ENCODE measurements around the gene ANAPC15.

Gene ANAPC15

GRCh38 chr11:72088076-72088808 lies 24.3 kb downstream of the ANAPC15 start:
- H3K27ac ChIP-seq, result no peak overlapping the region
- no peaks in the 10 kb centered on the region for H3K27me3 ChIP-seq
- no peaks in the 10 kb centered on the region for H3K9me3 ChIP-seq
- peaks cover 0 to 9% (median 3%) of the 10 kb centered on the region in 4 donors for H3K4me1 ChIP-seq
- H3K4me3 ChIP-seq, result no peak overlapping the region
- no peak for TF ChIP-seq CTCF (IDR thresholded peaks at IDR 0.05)
- intact Hi-C loops (cut with DNase I; ENCODE audit: low total_unique reads), result loop anchor here (5.0 kb wide), 1 partner anchor 61 kb away; no protein-coding TSS in a partner anchor
- peaks cover 0 to 39% (median 14%) of the 10 kb centered on the region in 3 donors for H3K36me3 ChIP-seq
- no peak for DNase-seq

- Histone ChIP-seq H3K36me3 (peaks cover 0 to 37% (median 14%) of the 10 kb centered on the region in 3 donors), H3K27me3 (no peaks in the 10 kb centered on the region), H3K4me1 (peaks cover 0 to 12% (median 7%) of the 10 kb centered on the region in 4 donors), H3K9me3 (no peaks in the 10 kb centered on the region), H3K27ac (no peak overlapping the region), H3K4me3 (no peak overlapping the region)
- DNase-seq, result no peak
- TF ChIP-seq CTCF (IDR thresholded peaks at IDR 0.05), result no peak
- intact Hi-C loops (cut with DNase I; ENCODE audit: low total_unique reads), result loop anchor here (5.0 kb wide), 1 partner anchor 58 kb away; no protein-coding TSS in a partner anchor
These were observed 26.7 kb downstream of the ANAPC15 start for GRCh38 chr11:72085621-72086351.

GRCh38 chr11:72084965-72085364 lies 27.5 kb downstream of the ANAPC15 start:
- Histone ChIP-seq H3K27ac (no peak overlapping the region), H3K36me3 (peaks cover 0 to 29% (median 13%) of the 10 kb centered on the region in 3 donors), H3K4me1 (peaks cover 0 to 12% (median 7%) of the 10 kb centered on the region in 4 donors), H3K4me3 (no peak overlapping the region), H3K27me3 (no peaks in the 10 kb centered on the region), H3K9me3 (no peaks in the 10 kb centered on the region)
- no peak for DNase-seq
- intact Hi-C loops (cut with DNase I; ENCODE audit: low total_unique reads), result loop anchor here (5.0 kb wide), 1 partner anchor 58 kb away; no protein-coding TSS in a partner anchor
- TF ChIP-seq CTCF (IDR thresholded peaks at IDR 0.05), result no peak

GRCh38 chr11:72084076-72084475 lies 28.4 kb downstream of the ANAPC15 start:
- H3K27ac ChIP-seq, result no peak overlapping the region
- no peak for DNase-seq
- no peak overlapping the region for H3K4me3 ChIP-seq
- H3K9me3 ChIP-seq, result no peaks in the 10 kb centered on the region
- intact Hi-C loops (cut with DNase I; ENCODE audit: low total_unique reads), result no loop called here
- no peak for TF ChIP-seq CTCF (IDR thresholded peaks at IDR 0.05)
- peaks cover 0 to 20% (median 9%) of the 10 kb centered on the region in 3 donors for H3K36me3 ChIP-seq
- H3K4me1 ChIP-seq, result peaks cover 0 to 20% (median 11%) of the 10 kb centered on the region in 4 donors
- no peaks in the 10 kb centered on the region for H3K27me3 ChIP-seq

GRCh38 chr11:72083414-72083813 lies 29.1 kb downstream of the ANAPC15 start:
- no peak for DNase-seq
- TF ChIP-seq CTCF (IDR thresholded peaks at IDR 0.05), result no peak
- Histone ChIP-seq H3K4me3 (no peak overlapping the region), H3K27me3 (no peaks in the 10 kb centered on the region), H3K27ac (no peak overlapping the region), H3K4me1 (peaks cover 0 to 22% (median 14%) of the 10 kb centered on the region in 4 donors), H3K36me3 (peaks cover 0 to 13% (median 7%) of the 10 kb centered on the region in 3 donors), H3K9me3 (no peaks in the 10 kb centered on the region)
- intact Hi-C loops (cut with DNase I; ENCODE audit: low total_unique reads), result no loop called here

Data from tibial artery (tissue), 4 donors.